T-cell (primary cell): ENCODE results near the gene MN1. TPM values are rescaled to one million over a fixed set of nuclear protein-coding genes. Genes with fewer than 3 reads are reported as not detected.

Experiments
- ATAC-seq, 4 experiments: fragments of 200-7000 bp in 3 of 4; fragments of 150-1000 bp in 1 of 4; cut with Tn5 transposase; replicated peaks in 1 of 4; 1 replicate in 3 of 4; 2 replicates in 1 of 4; pipeline ENCODE4 v1.10.0; 2021; ENCODE audit warnings: moderate library complexity in 3 of 4, mild to moderate bottlenecking in 2 of 4, moderate number of reproducible peaks in 1 of 4
- CTCF ChIA-PET, 2 donors: fragments of 300-600 bp; sonication (Branson Sonifier 250); formaldehyde crosslinking; loops; one replicate each; lab custom pipeline; 2022; ENCODE audit warnings: antibody characterized with exemption in 2 of 2; lab: Charles Lee
- POLR2A ChIA-PET, 2 donors: fragments of 300-600 bp; sonication (Branson Sonifier 250); formaldehyde crosslinking; loops; one replicate each; lab custom pipeline; 2022; ENCODE audit warnings: antibody characterized with exemption in 2 of 2; lab: Charles Lee
- DNase-seq, 35 experiments: peaks; one replicate each; pipeline versions ENCODE4 v3.0.0 to v3.0.0-alpha.2; 2013 to 2023
- H3K27ac ChIP-seq: one replicate; pipeline ENCODE4 v1.5.1; 2013; ENCODE audit warnings: low read length
- H3K27me3 ChIP-seq, 2 experiments: replicated peaks in 1 of 2; 1 replicate in 1 of 2; 2 replicates in 1 of 2; pipeline versions ENCODE4 v1.6.1 to v1.7.0; 2013; ENCODE audit warnings: low read length in 1 of 2, mixed read lengths in 1 of 2; ENCODE audit not compliant: control insufficient read depth in 2 of 2, insufficient read depth in 2 of 2; ENCODE audit errors: extremely low read depth in 1 of 2
- H3K36me3 ChIP-seq, 2 donors: 1 replicate in 1 of 2; 2 replicates in 1 of 2; pipeline versions ENCODE4 v1.6.1 to v1.7.0; 2013; ENCODE audit warnings: low read length in 1 of 2; ENCODE audit not compliant: control insufficient read depth in 2 of 2, insufficient read depth in 1 of 2; ENCODE audit errors: extremely low read depth in 1 of 2
- H3K4me1 ChIP-seq, 2 experiments: 1 replicate in 1 of 2; 2 replicates in 1 of 2; pipeline versions ENCODE4 v1.6.1 to v1.7.0; 2013; ENCODE audit warnings: low read length in 2 of 2, mixed read lengths in 1 of 2; ENCODE audit not compliant: insufficient read depth in 2 of 2, control insufficient read depth in 1 of 2; ENCODE audit errors: extremely low read depth in 1 of 2
- H3K4me3 ChIP-seq, 2 donors: 1 replicate in 1 of 2; 2 replicates in 1 of 2; pipeline versions ENCODE4 v1.5.1 to v1.7.0; 2013; ENCODE audit warnings: mild to moderate bottlenecking in 2 of 2, low read length in 1 of 2, moderate library complexity in 1 of 2; ENCODE audit not compliant: control insufficient read depth in 1 of 2; ENCODE audit errors: extremely low read depth in 1 of 2
- H3K9me3 ChIP-seq: 2 replicates; pipeline ENCODE4 v1.7.0; 2013
- H3K27ac Mint-ChIP-seq, 2 donors: one replicate each; pipeline ENCODE4 v1.8.0; 2020 to 2021; ENCODE audit warnings: mild to moderate bottlenecking in 2 of 2, mixed read lengths in 2 of 2
- H3K27me3 Mint-ChIP-seq, 2 donors: one replicate each; pipeline ENCODE4 v1.8.0; 2021 to 2022; ENCODE audit warnings: mixed read lengths in 2 of 2
- H3K36me3 Mint-ChIP-seq: one replicate; pipeline ENCODE4 v1.8.0; 2021; ENCODE audit warnings: mixed read lengths
- H3K4me1 Mint-ChIP-seq, 3 donors: one replicate each; pipeline ENCODE4 v1.8.0; 2020 to 2022; ENCODE audit warnings: mixed read lengths in 3 of 3, mild to moderate bottlenecking in 1 of 3
- H3K4me3 Mint-ChIP-seq, 3 donors: one replicate each; pipeline ENCODE4 v1.8.0; 2020 to 2022; ENCODE audit warnings: mild to moderate bottlenecking in 3 of 3, mixed read lengths in 3 of 3, moderate library complexity in 3 of 3
- H3K9me3 Mint-ChIP-seq, 3 donors: one replicate each; pipeline ENCODE4 v1.8.0; 2020 to 2022; ENCODE audit warnings: mixed read lengths in 3 of 3
- WGBS: methylation state at CpG from one replicate; pipeline ENCODE4 v1.1.5; 2013; ENCODE audit warnings: missing lambda C conversion rate; ENCODE audit not compliant: insufficient coverage; 5-methylcytosine and 5-hydroxymethylcytosine counted together
- total RNA-seq, 35 experiments: library from RNA in 6 of 35; stranded (reverse) in 6 of 35; fragments of 120-200 nt in 1 of 35; gene quantifications; one replicate each; pipeline versions ENCODE4 v1.2.1 to v1.2.4 and lab custom pipeline; 2013 to 2026

MN1 gene
- total RNA-seq, 5 donors from 2014 or later (not counting 1 experiment from before 2014, with no cell fraction given): 0.22 to 0.43 (median 0.32) TPM

- Mint-ChIP-seq H3K27ac (no peak overlapping the region), H3K27me3 (peaks cover 34 to 39% of the 10 kb centered on the region in 2 donors), H3K36me3 (no peaks in the 10 kb centered on the region), H3K4me3 (no peak overlapping the region), H3K9me3 (peaks cover 0 to 4% (median 0%) of the 10 kb centered on the region in 3 donors), H3K4me1 (no peaks in the 10 kb centered on the region)
- POLR2A ChIA-PET: interaction anchor here in 1 of 2 donors (0.6 kb wide), 1 partner anchor 177 kb away, joined by 6 read pairs; no protein-coding TSS in a partner anchor
- Histone ChIP-seq H3K9me3 (no peaks in the 10 kb centered on the region), H3K27me3 (peaks cover 0 to 30% of the 10 kb centered on the region in 2 experiments), H3K4me3 (no peak overlapping the region), H3K36me3 (no peaks in the 10 kb centered on the region), H3K27ac (no peak overlapping the region), H3K4me1 (no peaks in the 10 kb centered on the region)
- WGBS: no CpG with 5 or more reads among the region's 3 CpGs
- no peak for DNase-seq
- CTCF ChIA-PET: no interaction called here
- ATAC-seq: no peak
These were observed 89.8 kb downstream of the MN1 start for GRCh38 chr22:27711756-27712155.

- POLR2A ChIA-PET: no interaction called here
- WGBS: no CpG with 5 or more reads among the region's 3 CpGs
- H3K4me3 Mint-ChIP-seq: no peak overlapping the region
- no peaks in the 10 kb centered on the region for H3K4me1 Mint-ChIP-seq
- peaks cover 0 to under 1% (median 0%) of the 10 kb centered on the region in 3 donors for H3K9me3 Mint-ChIP-seq
- no peaks in the 10 kb centered on the region for H3K4me1 ChIP-seq
- H3K36me3 Mint-ChIP-seq: no peaks in the 10 kb centered on the region
- H3K4me3 ChIP-seq: no peak overlapping the region
- ATAC-seq (no peak), DNase-seq (no peak)
- peaks cover 34 to 37% of the 10 kb centered on the region in 2 donors for H3K27me3 Mint-ChIP-seq
- H3K27me3 ChIP-seq: peaks cover 0 to 28% of the 10 kb centered on the region in 2 experiments
- H3K27ac ChIP-seq: no peak overlapping the region
- H3K27ac Mint-ChIP-seq: no peak overlapping the region
- no peaks in the 10 kb centered on the region for H3K9me3 ChIP-seq
- H3K36me3 ChIP-seq: no peaks in the 10 kb centered on the region
- CTCF ChIA-PET: no interaction called here
These were observed 90.5 kb downstream of the MN1 start for GRCh38 chr22:27711012-27711411.

GRCh38 chr22:27709919-27710675 is 91.5 kb downstream of the MN1 start:
- Histone ChIP-seq H3K4me1 (no peaks in the 10 kb centered on the region), H3K36me3 (no peaks in the 10 kb centered on the region), H3K27ac (no peak overlapping the region), H3K9me3 (no peaks in the 10 kb centered on the region), H3K4me3 (no peak overlapping the region), H3K27me3 (peaks cover 0 to 21% of the 10 kb centered on the region in 2 experiments)
- no peak for ATAC-seq
- ChIA-PET CTCF (no interaction called here), POLR2A (no interaction called here)
- Mint-ChIP-seq H3K4me3 (no peak overlapping the region), H3K9me3 (no peaks in the 10 kb centered on the region), H3K4me1 (no peaks in the 10 kb centered on the region), H3K27ac (no peak overlapping the region), H3K36me3 (no peaks in the 10 kb centered on the region), H3K27me3 (peaks cover 33 to 34% of the 10 kb centered on the region in 2 donors)
- DNase-seq: no peak
- 33% methylated on average over 5 of the region's 8 CpGs for WGBS

GRCh38 chr22:27706489-27706888 is 95.1 kb downstream of the MN1 start:
- ATAC-seq (no peak), DNase-seq (no peak)
- Histone ChIP-seq H3K4me3 (no peak overlapping the region), H3K27me3 (peaks cover 0 to 13% of the 10 kb centered on the region in 2 experiments), H3K27ac (no peak overlapping the region), H3K4me1 (no peaks in the 10 kb centered on the region), H3K36me3 (no peaks in the 10 kb centered on the region), H3K9me3 (no peaks in the 10 kb centered on the region)
- Mint-ChIP-seq H3K4me1 (no peaks in the 10 kb centered on the region), H3K36me3 (no peaks in the 10 kb centered on the region), H3K27me3 (peaks cover 15 to 21% of the 10 kb centered on the region in 2 donors), H3K27ac (no peak overlapping the region), H3K9me3 (peaks cover 0 to 6% (median 2%) of the 10 kb centered on the region in 3 donors), H3K4me3 (no peak overlapping the region)
- ChIA-PET POLR2A (no interaction called here), CTCF (no interaction called here)
- WGBS: no CpG with 5 or more reads among the region's 5 CpGs

GRCh38 chr22:27705408-27706080 is 96.0 kb downstream of the MN1 start:
- Histone ChIP-seq H3K36me3 (no peaks in the 10 kb centered on the region), H3K27me3 (peaks cover 0 to 7% of the 10 kb centered on the region in 2 experiments), H3K9me3 (no peaks in the 10 kb centered on the region), H3K4me3 (no peak overlapping the region), H3K27ac (no peak overlapping the region), H3K4me1 (no peaks in the 10 kb centered on the region)
- WGBS: 71% methylated on average over 5 of the region's 12 CpGs
- ATAC-seq (no peak), DNase-seq (no peak)
- Mint-ChIP-seq H3K4me3 (no peak overlapping the region), H3K27ac (no peak overlapping the region), H3K36me3 (no peaks in the 10 kb centered on the region), H3K4me1 (no peaks in the 10 kb centered on the region), H3K9me3 (peaks cover 0 to 7% (median 3%) of the 10 kb centered on the region in 3 donors), H3K27me3 (peaks cover 7 to 13% of the 10 kb centered on the region in 2 donors)
- ChIA-PET CTCF (interaction anchor here in 1 of 2 donors (0.8 kb wide), 1 partner anchor 793 kb away, joined by 3 read pairs; no protein-coding TSS in a partner anchor), POLR2A (no interaction called here)

GRCh38 chr22:27704581-27704980 is 97.0 kb downstream of the MN1 start:
- H3K27me3 Mint-ChIP-seq: peaks cover 0 to 4% of the 10 kb centered on the region in 2 donors
- no peaks in the 10 kb centered on the region for H3K4me1 Mint-ChIP-seq
- Histone ChIP-seq H3K27me3 (peaks cover 0 to 4% of the 10 kb centered on the region in 2 experiments), H3K9me3 (no peaks in the 10 kb centered on the region), H3K27ac (no peak overlapping the region), H3K36me3 (no peaks in the 10 kb centered on the region), H3K4me3 (no peak overlapping the region), H3K4me1 (no peaks in the 10 kb centered on the region)
- CTCF ChIA-PET: interaction anchor here in 1 of 2 donors (0.8 kb wide), 1 partner anchor 794 kb away, joined by 3 read pairs; no protein-coding TSS in a partner anchor
- WGBS: 93% methylated on average over 3 of the region's 6 CpGs
- POLR2A ChIA-PET: no interaction called here
- DNase-seq (no peak), ATAC-seq (no peak)
- peaks cover 0 to 7% (median 3%) of the 10 kb centered on the region in 3 donors for H3K9me3 Mint-ChIP-seq
- H3K4me3 Mint-ChIP-seq: no peak overlapping the region
- no peaks in the 10 kb centered on the region for H3K36me3 Mint-ChIP-seq
- no peak overlapping the region for H3K27ac Mint-ChIP-seq
